Dermis blood vessel endothelial cell (primary cell): ENCODE data around the gene VAV3. TPM values are rescaled to one million over a fixed set of nuclear protein-coding genes. Genes with fewer than 3 reads are reported as not detected.
A peak's percentile ranks its signal among the peaks of the same experiment; 100 is the strongest.
"Not testable (repeated sequence)": the region's sequence is repeated elsewhere in the genome, so short reads cannot be mapped to it uniquely, and the experiment has no call there.

Source experiments
- DNase-seq: peaks from one replicate; pipeline ENCODE4 v3.0.0; 2010
- total RNA-seq: library from RNA; depleted of rRNA; stranded (reverse); fragments of >200 nt; gene quantifications from 2 replicates; pipeline ENCODE4 v1.2.3, GENCODE V29; 2014

VAV3 gene
- total RNA-seq, 1 donor from 2014 or later, result 57.0 TPM

DNA sequence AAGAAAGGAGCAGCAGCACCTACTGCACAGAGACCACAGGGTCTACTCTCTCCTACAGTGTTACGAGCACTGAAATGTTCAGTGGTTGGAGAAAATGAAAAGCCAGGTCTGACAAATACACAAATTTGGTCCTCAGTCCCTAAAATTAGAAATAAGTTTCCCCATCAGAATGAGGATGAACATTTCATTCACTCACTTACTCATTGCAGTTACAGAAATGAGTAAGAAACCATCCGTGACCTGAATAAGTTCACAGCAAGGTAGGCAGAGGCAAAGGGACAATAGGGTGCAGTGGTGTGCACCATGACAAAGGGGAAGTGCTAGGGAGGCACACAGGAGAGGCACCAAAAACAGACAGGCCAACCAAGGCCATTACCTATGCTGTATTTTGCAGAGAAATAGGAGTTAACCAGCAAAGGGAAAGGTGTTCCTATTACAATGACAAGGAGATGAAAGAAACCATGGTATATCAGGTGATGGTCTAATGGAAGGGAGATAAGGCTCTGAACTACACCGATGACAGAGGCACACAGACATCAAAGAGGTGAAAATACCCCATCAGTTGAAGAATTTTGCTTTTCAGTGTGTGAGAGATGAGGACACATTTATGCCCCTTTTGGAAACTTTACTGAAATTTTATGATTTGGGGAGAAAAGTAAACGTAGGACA lies 29.4 kb downstream of the VAV3 start:
- no peak for DNase-seq

DNA sequence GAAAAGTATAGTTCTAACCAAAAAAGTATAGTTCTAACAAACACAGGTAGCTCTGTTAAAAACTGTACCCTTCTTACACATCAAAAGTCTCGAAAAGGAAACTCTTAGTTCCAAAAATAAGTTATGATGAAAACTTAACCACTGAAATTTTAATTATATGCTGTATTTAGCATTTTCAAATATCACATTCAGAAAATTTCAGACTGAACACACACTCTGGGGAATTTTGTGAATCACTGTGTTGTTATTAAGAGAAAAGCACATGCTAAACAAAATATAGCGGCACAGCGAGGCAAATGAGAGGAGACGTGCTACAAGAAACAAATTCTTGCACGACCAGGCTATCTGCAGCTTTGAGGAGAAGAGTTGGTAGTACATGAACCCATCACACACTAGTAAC lies 30.4 kb downstream of the VAV3 start:
- DNase-seq, result no peak

DNA sequence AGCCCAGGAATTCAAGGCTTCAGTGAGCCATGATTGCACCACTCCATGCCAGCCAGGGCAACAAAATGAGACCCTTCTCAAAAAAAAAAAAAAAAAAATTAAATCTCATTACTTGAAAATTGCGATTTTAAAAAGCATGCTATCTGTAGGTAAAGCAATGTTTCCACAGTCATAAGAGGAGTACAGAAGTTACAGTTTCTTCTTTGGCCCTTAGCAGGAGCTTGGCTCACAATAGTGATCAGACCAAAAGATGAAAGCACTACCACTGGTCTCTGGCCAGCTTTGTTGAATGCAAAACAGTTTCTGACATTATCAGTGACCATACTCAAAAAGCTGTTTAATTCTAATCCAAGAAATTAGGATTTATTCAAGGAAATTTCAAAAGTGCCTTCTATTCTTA lies 31.2 kb downstream of the VAV3 start:
- no peak for DNase-seq

DNA sequence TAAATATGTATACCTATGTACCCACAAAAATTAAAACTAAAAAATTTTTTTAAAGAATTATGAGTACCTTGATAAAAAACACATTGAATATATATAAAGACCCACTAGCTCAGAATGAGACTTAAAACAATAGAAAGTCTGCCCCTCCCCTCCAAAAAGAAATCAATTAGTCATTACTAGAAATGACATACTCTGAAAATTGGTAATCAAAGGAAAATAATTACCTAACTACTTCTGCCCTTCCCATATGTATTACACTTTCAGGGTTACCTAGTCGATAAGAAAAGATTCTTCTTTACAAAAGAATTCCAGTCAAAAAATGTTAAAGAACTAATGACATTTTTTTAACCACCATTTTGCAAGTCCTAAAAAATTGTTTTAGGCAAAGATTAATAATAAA lies 34.7 kb downstream of the VAV3 start:
- no peak for DNase-seq

DNA sequence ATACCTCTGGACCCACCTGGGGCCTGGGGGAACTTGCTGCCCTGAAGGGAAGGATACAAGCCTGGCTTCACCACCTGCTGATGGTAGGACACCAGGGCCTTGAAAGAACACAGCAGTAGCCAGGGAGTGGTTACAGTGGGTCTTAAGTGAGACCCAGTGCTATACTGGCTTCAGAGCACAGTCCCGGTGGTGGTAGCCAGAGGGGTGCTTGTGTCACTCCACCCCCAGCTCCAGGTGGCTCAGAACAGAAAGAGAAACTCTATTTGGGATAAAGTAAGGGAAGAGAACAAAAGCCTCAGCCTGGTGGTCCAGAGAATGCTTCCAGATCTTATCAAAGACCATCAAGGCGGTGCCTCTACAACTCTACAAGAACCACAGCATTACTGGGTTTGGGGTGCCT lies 37.2 kb downstream of the VAV3 start:
- no peak for DNase-seq

DNA sequence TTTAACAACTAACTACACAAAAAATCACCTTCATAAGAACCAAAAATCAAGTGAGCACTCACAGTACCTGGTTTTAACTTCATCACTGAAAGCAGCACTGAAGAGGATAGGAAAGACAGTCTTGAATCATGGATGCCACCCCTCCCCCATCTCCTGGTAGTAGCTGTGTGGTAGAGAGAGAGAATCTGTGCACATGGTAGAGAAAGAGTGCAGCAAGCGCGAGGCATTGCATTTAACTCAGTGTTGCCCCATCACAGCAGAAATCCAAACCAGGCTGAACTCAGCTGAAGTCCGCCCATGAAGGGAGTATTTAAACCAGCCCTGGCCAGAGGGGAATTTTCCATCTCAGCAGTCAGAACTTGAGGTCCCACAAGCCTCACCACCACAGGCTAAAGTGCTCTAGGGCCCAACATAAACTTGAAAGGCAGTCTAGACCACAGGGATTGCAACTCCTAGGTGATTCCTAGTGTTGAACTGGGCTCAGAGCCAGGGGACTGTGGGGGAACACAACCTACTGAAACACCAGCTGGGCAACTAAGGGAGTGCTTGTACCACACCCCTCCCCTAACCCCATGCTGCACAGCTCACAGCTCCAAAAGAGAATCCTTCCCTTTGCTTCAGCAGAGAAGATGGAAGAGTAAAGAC lies 38.4 kb downstream of the VAV3 start:
- no peak for DNase-seq

DNA sequence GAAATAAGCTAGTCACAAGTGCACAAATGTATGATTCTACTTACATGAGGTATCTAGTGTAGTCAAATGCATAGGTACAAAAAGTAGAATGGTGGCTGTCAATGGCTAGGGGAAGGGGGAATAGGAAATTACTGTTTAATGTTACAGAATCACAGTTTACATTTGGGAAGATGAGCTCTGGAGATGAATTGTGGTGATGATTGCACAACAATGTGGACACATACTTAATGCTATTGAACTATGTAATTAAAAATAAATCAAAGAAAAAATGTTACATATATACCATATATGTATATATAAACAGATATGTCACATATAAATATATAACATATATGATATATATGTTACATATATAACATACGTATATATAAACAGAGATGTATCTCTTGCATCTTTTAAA lies 39.4 kb downstream of the VAV3 start:
- no peak for DNase-seq

DNA sequence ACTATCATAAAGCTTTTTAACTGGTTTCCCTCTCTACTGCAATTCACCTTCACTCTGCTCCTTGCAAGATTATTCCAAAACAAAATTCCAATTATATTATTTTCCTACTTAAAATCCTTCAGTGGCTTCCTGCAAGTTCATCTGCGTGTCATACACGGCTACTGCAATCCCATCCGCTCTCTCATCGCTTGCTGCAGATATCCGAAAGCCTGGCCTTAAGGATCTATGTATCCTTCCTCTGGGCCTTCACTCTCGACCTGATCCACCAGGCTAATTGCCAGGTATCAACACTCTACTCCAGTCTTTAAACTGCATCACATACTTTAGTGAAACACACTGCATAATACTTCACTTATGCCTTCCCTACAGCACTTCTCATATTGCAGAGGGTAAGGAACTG lies 44.0 kb downstream of the VAV3 start:
- DNase-seq, result no peak

DNA sequence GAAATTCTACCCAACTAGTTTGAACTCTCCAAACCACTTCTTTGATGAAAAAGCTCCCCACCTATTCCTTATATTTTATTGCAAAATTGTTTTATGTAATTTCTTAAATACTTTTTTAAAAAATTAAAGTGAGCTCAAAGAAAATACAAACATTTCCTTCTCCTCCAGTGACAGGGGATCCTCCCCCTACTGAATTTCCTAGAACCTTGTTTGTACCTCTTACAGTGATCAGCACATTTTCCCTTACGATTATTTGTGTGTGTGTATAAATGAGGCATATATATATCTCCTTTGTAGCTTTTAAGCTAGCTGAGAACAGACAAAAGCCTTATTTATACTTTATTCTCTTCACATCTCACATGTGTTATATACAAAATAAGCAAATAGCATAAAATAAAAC lies 44.4 kb downstream of the VAV3 start:
- DNase-seq, result no peak

DNA sequence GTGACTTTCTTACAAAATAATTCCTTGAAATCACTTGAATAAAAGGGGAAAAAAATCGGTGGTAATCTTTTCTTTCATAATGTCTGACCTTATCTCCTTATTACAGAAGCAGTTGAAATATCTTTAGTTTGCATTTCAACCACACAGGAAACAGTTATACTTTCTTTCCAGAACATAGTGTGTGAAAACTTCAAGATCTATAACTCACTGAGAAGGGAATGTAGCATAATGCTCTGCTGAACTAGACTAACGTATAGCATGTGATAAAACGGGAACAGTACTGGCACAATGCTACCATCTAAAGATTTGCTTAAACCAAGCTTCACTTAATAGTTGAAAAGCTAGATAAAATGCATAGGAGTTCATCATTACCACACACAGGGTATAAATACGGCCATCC lies 45.0 kb downstream of the VAV3 start:
- DNase-seq, result no peak

DNA sequence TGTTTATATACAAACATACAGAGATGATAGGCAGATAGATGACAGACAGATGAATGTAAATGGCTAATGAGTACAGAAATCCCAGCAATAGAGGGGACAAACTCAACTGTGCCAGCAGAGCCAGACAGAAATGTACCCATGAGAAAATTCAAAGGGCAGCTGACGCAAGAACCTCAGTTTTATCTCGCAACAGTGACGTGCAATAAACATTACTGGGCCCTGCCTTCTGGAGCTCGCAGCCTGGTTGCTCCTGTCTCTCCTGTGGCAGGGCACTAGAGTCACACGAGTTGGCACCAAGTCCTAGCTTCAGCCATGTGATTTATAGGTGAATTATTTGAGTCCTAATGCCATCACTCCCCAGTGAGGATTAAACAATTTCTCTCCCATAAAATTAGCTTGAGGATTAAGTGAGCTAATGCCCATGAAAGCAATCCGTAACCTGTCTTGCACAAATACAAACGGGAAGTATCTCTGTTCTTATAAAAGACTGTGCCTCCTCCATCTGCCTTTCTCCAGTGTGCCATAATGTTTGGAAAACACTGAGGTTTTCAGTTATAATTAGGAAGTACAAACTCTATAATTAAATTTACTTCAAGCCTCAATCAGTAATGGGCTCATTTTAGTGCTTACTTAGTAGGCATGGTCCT lies 50.7 kb downstream of the VAV3 start:
- no peak for DNase-seq

DNA sequence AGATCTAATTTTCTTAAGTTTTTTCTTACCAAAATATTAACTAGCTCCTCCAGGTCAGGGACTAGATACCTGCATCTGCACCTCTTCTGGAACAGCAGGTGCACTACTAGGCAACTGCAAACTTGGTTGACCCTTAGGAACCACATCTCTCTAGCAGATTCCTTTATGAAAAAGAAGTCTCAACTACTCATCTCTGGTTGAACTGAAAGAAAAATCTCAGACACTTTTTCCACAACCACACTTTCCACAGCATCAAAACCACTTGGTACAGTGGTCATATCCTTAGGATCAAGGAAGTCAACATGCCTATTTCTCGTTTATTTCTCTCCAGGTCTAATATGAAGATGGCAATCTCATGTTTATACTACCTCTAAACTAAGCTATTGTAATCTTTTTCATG lies 52.3 kb downstream of the VAV3 start:
- no peak for DNase-seq

DNA sequence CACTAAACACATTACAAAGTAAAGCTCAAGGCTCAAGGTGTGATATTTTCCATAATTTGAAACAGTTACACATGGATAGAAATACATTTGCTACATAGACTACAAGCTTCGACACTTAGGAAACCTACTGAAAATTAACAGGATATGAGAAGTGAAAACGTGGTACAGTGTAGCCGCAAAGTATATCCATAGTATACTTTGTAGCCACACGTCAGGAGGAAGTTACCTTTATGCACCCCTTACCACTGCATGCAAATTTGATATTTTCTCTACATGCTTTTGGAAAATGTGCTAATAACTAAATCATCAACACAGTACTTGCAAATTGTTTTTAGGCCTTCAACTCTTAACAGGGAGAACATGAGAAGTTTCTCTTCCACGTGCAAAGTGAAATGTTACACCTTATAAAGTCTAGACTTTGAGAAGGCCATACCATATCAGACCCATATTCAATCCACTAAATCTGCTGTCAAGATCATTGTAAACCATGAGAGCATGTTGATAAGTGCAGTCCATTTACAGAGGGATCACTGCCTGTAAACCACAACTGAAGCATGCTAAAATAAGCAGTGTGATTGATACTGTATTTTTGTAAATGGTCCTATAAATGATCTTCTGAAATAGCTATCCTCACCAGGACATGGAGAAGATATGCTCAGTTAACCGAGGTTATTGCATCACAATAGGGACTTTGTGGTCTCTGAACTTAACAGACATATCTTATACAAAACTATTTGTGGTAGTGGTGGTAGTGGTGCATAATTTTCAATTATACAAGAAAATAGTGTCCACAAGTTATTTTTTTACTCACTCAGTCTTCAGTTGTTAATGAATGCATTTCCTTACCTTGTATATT lies 64.7 kb downstream of the VAV3 start:
- no peak for DNase-seq

DNA sequence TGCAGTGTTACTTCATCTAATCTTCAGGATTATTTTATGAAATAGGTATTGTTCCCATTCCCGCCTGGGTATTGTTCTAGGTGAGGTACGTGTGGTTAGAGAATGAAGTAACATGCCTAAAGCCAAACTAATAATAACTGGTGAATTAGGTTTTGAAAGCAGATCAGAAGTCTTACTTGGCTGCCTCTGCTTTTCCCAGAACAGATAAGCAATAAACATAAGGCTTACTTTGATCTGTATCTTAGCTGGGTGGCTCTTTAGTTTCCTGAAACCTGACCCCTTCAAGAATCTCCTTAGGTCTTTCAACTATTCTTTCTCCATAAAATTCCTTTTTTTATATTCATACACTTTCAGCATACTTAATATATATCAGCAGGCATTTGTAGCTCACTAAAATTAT lies 65.3 kb downstream of the VAV3 start:
- DNase-seq, result no peak

DNA sequence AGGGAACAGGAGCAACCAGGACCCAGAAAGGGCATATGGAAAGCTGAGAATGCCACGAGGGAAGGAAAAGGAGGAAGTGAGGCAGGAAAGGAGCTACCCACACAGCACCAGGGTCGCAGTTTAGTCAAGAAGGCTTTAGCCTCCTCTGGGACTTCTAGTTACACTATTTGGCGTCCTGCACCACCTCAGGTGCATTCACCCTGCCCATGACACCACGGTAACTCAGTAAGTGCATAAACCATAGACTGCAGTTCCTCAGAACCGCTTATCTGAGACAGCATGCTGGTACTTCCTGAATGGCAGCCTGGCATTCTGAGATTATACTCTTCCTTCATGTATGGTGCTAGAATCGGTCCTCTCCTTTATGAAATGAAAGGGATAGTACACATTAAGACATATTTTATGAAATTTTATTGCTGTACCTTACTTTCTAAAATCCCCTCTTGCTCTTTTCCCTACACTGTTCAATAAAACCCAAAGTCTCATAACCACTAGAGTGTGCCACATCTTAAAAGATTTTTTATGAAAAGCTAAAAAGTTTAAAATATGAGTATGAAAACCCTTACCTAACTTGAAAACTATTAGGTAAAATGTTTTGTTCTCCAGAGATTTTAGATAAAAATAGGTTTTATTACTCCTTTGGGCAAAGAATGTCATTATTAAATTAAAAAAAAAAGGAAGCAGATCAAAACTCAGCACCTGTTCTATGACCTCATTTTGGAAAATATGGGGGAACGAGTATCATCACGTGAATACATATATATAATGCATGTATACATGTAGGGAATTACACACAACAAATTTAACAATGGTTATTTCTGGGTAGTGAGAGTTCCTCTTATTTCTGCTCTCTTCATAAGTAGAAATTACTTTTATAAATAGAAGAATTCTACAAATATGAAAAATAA lies 67.3 kb downstream of the VAV3 start:
- peak; percentile 24 for DNase-seq

DNA sequence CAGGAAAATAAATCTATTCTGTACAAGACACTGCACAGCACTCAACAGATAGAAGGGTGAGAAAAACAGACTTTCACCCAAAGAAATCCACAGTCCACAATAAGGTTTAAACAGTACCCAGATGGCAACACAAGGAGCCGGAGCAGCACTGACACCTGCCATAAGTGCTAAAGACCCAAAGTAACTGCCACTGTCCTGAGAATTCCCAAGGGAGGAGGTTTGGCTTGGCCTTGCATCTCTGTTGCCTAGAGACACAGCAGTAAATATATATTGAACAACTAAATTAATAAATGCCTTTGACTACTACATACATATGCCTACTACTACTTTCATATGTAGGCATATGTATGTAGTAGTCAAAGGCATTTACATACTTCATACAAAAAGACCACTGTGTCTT lies 68.0 kb downstream of the VAV3 start:
- DNase-seq, result peak; percentile 9

DNA sequence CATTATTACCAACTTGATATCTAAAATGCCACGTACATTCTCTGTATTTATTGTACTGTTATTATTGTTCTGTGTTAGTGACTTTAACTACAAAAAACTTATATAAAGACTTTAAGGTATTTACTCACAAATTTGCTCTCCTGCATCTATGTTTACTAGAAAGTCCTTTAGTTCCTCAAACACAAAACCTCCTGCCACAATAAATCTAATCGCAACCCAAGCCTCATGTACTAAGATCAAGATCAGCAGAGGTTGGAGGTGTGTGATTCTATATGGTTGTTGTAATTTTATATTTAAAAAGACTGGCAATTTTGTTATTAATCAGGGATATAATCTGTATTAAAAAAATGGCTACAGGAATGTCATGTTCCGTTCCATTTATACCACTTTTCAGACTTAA lies 68.6 kb downstream of the VAV3 start:
- DNase-seq, result no peak

DNA sequence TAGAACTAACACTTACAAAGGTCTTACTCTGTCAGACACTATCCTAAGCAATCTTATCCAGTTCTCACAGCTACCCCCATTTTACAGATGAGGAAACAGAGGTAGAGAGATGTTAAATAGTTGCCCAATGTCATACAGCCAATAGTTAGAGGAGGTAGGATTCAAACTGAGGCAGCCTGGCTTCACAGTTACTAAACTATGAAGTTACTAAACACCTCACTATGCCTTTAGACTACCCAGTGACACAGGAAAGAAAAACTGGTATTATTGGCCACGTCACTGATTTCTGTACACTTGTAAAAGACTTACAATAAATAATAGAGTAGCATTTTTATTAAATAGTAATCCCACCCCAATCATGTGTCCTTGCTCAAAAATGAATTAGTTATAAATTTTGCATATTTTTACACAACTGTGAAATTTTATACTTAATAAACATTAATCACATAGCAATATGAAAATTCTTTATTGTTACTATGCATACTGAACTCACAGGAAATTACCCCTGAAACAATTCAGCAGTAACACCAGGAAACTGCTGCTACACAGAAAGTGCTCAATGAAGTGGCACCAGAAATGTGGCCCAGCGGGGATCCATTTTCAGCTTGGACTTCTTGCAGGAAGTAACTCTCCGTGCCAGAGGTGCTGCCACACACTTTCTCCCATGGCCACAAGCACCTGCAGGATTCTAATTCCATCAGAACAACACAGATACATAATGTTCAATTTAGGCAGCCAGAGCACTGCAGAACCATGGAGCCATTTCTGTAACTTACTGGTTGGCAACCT lies 69.4 kb downstream of the VAV3 start:
- DNase-seq, result peak; percentile 53

DNA sequence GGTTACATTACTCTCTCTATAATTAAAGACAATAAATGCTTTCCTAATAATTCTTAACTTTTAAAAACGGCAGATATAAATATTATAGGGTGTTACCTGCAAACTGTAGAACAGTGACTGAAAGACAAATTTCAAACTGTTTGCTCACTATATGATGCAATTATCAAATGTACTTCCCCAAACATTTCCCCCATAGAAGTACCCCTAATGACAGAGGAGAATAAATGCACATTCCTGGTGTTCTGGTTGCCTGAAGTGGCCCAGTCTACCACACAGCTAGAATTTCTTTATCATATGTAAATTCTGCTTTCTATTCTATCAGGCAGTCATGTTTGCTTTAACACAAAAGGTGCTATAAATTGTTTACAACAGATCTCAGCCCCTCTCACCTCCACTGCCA lies 70.4 kb downstream of the VAV3 start:
- no peak for DNase-seq

DNA sequence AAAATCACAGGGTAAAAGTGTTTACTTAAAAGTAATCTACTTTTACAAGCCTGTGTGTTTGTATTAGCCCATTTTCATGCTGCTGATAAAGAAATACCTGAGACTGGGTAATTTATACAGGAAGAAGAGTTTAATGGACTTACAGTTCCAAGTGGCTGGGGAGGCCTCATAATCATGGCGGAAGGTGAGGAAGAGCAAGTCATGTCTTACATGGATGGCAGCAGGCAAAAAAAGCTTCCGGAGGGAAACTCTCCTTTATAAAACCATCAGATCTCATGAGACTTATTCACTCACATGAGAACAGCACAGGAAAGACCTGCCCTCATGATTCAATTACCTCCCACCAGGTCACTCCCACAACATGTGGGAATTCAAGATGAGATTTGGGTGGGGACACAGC lies 71.6 kb downstream of the VAV3 start:
- DNase-seq, result not testable (repeated sequence)

DNA sequence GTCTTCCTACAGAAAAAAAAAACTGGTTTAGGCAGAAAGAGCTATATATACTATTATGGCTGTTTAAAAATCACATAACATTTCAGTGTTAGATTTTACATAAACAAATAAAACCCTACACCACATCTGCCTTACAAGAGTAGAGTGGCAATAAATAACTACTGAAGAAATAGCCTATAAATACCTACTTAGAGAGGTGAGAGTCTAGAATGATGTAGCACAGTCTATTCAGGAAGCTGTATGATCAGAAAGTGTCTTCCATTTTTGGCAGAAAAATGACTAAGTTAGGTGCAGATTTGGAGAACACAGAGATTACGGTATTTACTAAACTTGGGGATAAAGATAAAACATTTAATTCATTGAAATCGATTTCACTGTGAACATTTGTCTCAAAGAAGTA lies 75.5 kb downstream of the VAV3 start:
- no peak for DNase-seq
